Activated CD4-positive, alpha-beta T cell treated with anti-CD3 and anti-CD28 coated beads for 36 hours (primary cell): Measurements from ENCODE around the gene WNT8A. TPM values are rescaled to one million over a fixed set of nuclear protein-coding genes. Genes with fewer than 3 reads are reported as not detected.
"Not testable (repeated sequence)": the region's sequence is repeated elsewhere in the genome, so short reads cannot be mapped to it uniquely, and the experiment has no call there.

Source experiments
- ATAC-seq: fragments of 200-7000 bp; cut with Tn5 transposase; one replicate; pipeline ENCODE4 v1.10.0; 2021; ENCODE audit warnings: mild to moderate bottlenecking, moderate library complexity
- CTCF ChIA-PET: fragments of 350-600 bp; sonication (Branson Sonifier 250); formaldehyde crosslinking; loops from one replicate; lab custom pipeline; 2021; ENCODE audit warnings: antibody characterized with exemption; lab: Charles Lee
- POLR2A ChIA-PET: fragments of 350-600 bp; sonication (Branson Sonifier 250); formaldehyde crosslinking; loops from one replicate; lab custom pipeline; 2021; ENCODE audit warnings: antibody characterized with exemption, inconsistent platforms; lab: Charles Lee
- DNase-seq: peaks from one replicate; pipeline ENCODE4 v3.0.0-alpha.2; 2020
- H3K27ac Mint-ChIP-seq: one replicate; pipeline ENCODE4 v1.8.0; 2021; ENCODE audit warnings: mixed read lengths
- H3K27me3 Mint-ChIP-seq: one replicate; pipeline ENCODE4 v1.8.0; 2021; ENCODE audit warnings: mixed read lengths
- H3K36me3 Mint-ChIP-seq: one replicate; pipeline ENCODE4 v1.8.0; 2021; ENCODE audit warnings: low read depth, mixed read lengths
- H3K4me1 Mint-ChIP-seq: one replicate; pipeline ENCODE4 v1.8.0; 2021; ENCODE audit warnings: mixed read lengths
- H3K4me3 Mint-ChIP-seq: one replicate; pipeline ENCODE4 v1.8.0; 2021; ENCODE audit warnings: mild to moderate bottlenecking, moderate library complexity, mixed read lengths
- H3K9me3 Mint-ChIP-seq: one replicate; pipeline ENCODE4 v1.8.0; 2021; ENCODE audit warnings: low read depth, mixed read lengths
- intact Hi-C, 2 experiments: fragments of 100-400 bp; cut with DNase I in 1 of 2; cut with micrococcal nuclease in 1 of 2; formaldehyde crosslinking; loops; one replicate each; pipeline versions ENCODE4 v1.14.2 to v1.15.1; 2022 to 2024; cut with DNase I, micrococcal nuclease
- total RNA-seq, 2 experiments: library from RNA; stranded (reverse); gene quantifications; one replicate each; pipeline ENCODE4 v1.2.3, GENCODE V29; 2021

WNT8A gene
- total RNA-seq, 2 experiments from 2014 or later: not detected

DNA sequence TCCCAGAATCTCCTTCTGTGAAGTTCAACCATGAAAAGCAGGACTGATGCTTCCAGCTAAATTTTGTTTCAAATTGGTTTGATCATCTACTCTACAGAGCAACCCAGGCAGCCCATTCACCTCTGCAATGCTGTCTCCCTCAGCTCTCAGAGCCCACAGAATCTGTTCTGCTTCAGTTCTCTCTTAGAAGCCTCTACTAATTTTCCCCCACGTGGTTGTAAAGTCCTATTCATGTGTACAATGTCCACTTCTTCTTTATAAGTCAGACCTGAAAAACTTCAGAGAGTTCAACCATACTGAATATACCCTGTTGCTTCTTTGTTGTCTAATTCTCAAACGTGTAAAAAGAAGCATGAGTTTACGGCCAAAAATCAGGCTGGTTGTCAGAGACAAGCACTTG lies 29.6 kb upstream of the WNT8A start:
- DNase-seq (no peak), ATAC-seq (no peak)
- Mint-ChIP-seq H3K4me1 (peaks cover 10% of the 10 kb centered on the region), H3K4me3 (no peak overlapping the region), H3K9me3 (no peaks in the 10 kb centered on the region), H3K36me3 (no peaks in the 10 kb centered on the region), H3K27ac (no peak overlapping the region), H3K27me3 (peaks cover 6% of the 10 kb centered on the region)
- intact Hi-C loops: no loop called here
- POLR2A ChIA-PET: interaction anchor here (0.5 kb wide), 1 partner anchor 225 kb away, joined by 17 read pairs; no protein-coding TSS in a partner anchor
- CTCF ChIA-PET: interaction anchor here (0.6 to 1.1 kb wide), 4 partner anchors 15 to 54 kb away, joined by 3 read pairs; no protein-coding TSS in a partner anchor

DNA sequence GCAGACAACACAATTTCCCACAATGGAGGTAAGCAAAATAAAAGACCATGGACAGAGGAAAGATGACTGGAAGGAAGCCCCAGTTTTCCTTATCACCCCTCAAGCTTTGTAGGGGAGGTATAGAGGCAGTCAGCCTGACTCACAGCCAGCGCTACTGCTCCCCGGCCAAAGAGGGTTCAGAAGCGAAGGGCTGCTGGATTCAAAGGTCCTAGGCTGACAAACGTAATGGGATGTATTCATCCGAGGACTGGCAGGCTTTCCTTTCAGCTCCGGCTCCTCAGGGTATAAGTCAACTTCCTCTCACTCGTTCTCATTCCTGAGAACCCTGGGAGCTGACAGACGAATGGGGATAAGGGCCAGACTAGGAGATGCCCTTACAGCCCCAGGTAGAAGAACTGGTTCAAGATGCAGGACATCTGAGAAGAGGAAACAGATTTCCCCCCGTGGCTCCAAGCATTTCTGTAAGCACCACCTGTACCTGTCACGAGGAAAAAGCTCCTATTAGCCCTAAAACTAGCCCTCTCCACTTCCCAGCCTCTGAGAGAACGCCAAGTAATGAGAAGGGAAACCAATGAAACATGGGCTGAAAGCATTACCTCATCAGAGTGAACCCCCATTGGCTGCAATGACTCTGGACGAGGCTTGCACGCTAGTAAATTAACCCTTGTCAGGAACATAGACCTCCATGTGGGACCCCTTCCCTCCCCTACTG lies 28.8 kb upstream of the WNT8A start:
- intact Hi-C loops: no loop called here
- Mint-ChIP-seq H3K4me1 (peaks cover 10% of the 10 kb centered on the region), H3K4me3 (no peak overlapping the region), H3K9me3 (no peaks in the 10 kb centered on the region), H3K36me3 (no peaks in the 10 kb centered on the region), H3K27ac (no peak overlapping the region), H3K27me3 (peaks cover 6% of the 10 kb centered on the region)
- no peak for DNase-seq
- CTCF ChIA-PET: interaction anchor here (0.5 to 1.0 kb wide), 3 partner anchors 16 to 344 kb away, joined by 3 to 4 read pairs (median 3); no protein-coding TSS in a partner anchor
- POLR2A ChIA-PET: no interaction called here
- no peak for ATAC-seq

DNA sequence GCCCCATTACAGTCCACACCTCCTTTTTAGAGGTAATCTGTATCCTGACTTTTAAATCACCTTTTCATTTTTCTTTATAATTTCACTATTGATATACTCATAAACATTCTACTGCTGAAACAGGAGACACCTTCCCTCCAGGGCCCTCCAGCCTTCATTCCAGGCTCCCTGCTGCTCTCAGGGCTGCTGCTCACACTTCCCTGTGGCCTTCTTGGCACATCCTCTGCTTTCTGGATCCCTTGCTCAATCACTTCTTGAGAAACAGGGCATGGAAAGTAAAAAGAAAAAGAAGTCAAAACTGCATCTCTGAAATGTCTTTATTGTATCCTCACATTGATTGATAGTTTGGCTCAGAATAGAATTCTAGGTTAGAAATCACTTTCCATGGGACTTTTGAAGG lies 19.3 kb upstream of the WNT8A start:
- Mint-ChIP-seq H3K27me3 (no peaks in the 10 kb centered on the region), H3K36me3 (no peaks in the 10 kb centered on the region), H3K4me1 (peaks cover 4% of the 10 kb centered on the region), H3K9me3 (no peaks in the 10 kb centered on the region), H3K4me3 (no peak overlapping the region), H3K27ac (no peak overlapping the region)
- intact Hi-C loops: no loop called here
- no peak for DNase-seq
- ChIA-PET CTCF (interaction anchor here (0.6 to 9.9 kb wide), 11 partner anchors 8 to 435 kb away, joined by 3 to 182 read pairs (median 4); partner anchors contain the start of gene FAM13B), POLR2A (no interaction called here)
- no peak for ATAC-seq

DNA sequence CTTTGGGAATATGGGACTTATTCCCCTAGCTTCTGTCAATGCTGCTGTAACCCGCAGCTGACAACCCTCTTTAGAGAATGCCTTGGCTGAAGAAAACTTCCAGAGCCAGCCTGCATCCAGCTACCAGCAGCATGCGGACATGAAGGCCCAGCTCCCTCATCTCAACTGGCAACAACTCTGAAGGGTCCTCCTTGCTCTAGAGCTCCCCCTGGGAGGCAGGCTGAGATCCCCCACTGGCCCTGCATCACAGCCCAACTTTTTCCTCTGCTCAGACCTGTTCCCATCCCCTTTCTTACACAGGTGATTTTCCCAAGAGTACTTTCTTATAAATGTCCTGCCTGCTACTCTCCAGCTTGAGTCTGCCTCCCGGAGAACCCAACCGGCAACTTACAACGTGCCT lies 18.7 kb upstream of the WNT8A start:
- ChIA-PET CTCF (interaction anchor here (0.6 to 9.9 kb wide), 12 partner anchors 9 to 436 kb away, joined by 3 to 182 read pairs (median 4); partner anchors contain the start of gene FAM13B), POLR2A (interaction anchor here (0.6 kb wide), 1 partner anchor 211 kb away, joined by 3 read pairs; no protein-coding TSS in a partner anchor)
- ATAC-seq (no peak), DNase-seq (peak; percentile 40)
- no peaks in the 10 kb centered on the region for H3K27me3 Mint-ChIP-seq
- H3K36me3 Mint-ChIP-seq: no peaks in the 10 kb centered on the region
- no peak overlapping the region for H3K27ac Mint-ChIP-seq
- H3K9me3 Mint-ChIP-seq: no peaks in the 10 kb centered on the region
- intact Hi-C loops: no loop called here
- H3K4me3 Mint-ChIP-seq: no peak overlapping the region
- H3K4me1 Mint-ChIP-seq: peaks cover 4% of the 10 kb centered on the region

DNA sequence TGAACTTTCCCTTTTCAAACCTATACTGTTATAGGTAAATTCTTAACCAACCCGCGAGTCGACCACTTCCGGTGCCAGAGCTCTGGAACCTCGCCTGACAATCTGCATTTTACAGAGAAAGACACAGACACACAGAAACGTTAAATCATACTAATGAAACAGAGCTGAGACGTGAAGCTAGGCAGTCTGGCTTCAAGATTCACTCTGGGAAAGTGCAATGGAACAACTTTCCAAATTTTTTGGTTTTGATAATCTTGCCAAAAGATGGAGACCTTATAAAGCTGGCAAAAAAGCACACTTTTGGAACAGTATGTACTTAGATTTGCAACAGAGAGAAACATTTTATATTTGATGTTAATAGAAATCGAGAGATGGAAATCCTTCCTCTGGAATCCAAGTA lies 15.9 kb upstream of the WNT8A start:
- CTCF ChIA-PET: interaction anchor here (0.7 to 9.9 kb wide), 14 partner anchors 10 to 438 kb away, joined by 3 to 182 read pairs (median 6); partner anchors contain the start of gene FAM13B
- Mint-ChIP-seq H3K27me3 (peaks cover 2% of the 10 kb centered on the region), H3K36me3 (no peaks in the 10 kb centered on the region), H3K9me3 (no peaks in the 10 kb centered on the region), H3K4me3 (no peak overlapping the region), H3K4me1 (peaks cover 4% of the 10 kb centered on the region), H3K27ac (no peak overlapping the region)
- no peak for DNase-seq
- POLR2A ChIA-PET: no interaction called here
- intact Hi-C loops: loop anchor here (1.0 to 2.0 kb wide), 5 partner anchors 32 to 439 kb away; no protein-coding TSS in a partner anchor
- ATAC-seq: no peak

DNA sequence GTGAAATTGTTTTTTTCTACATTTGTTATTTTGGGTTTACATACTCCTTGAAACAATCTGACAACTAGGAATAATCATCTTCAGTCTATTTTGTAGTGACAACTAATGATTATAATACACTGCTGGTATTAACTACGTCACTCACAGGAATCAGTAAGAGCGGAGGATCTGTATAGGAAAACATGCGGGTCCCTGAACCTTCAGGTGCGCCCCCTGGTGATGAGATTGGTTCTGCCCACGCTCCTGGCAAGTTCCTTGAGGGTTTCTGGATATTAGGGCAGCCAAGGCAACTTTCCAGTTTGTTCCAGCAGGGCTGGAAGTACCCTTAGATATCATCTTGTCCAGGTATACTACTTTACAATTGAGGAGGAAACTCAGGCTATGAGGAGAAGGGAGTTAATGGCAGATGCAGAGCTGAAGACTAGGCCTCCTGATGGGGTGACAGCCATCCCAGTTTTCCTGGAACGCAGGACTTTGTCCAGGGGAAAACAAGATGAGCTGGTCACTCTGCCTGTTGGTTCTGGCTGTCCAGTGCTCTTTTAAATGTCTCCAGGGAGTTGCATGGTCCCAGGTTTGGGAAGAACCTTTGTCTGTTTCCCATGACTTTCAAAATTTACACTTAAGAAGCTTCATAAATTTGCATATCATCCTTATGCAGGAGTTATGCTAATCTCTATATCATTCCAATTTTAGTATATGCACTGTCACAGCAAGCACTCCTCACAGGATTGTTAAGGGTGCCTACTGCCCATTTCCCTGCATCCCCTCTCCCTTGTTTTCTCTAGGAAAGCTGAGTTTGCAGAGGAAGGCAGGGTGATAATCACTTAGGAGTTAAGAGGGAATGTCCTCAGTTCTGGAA lies 14.9 kb upstream of the WNT8A start:
- CTCF ChIA-PET: interaction anchor here (0.6 to 9.9 kb wide), 35 partner anchors 9 to 474 kb away, joined by 3 to 182 read pairs (median 4); partner anchors contain the start of genes ETF1, FAM13B, NME5 and WNT8A
- H3K27ac Mint-ChIP-seq: no peak overlapping the region
- peak; percentile 85 for DNase-seq

DNA sequence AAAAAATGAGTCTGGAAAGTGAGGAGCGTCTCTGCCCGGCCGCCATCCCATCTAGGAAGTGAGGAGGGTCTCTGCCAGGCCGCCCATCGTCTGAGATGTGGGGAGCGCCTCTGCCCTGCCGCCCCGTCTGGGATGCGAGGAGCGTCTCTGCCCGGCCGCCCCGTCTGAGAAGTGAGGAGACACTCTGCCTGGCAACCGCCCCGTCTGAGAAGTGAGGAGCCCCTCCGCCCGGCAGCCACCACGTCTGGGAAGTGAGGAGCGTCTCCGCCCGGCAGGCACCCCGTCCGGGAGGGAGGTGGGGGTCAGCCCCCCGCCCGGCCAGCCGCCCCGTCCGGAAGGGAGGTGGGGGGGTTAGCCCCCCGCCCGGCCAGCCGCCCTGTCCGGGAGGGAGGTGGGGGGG lies 13.8 kb upstream of the WNT8A start:
- ATAC-seq, H3K9me3 Mint-ChIP-seq, H3K4me1 Mint-ChIP-seq, H3K4me3 Mint-ChIP-seq, H3K27ac Mint-ChIP-seq, H3K27me3 Mint-ChIP-seq, DNase-seq, H3K36me3 Mint-ChIP-seq, POLR2A ChIA-PET, intact Hi-C loops: not testable (repeated sequence)
- CTCF ChIA-PET: interaction anchor here (0.8 to 9.9 kb wide), 15 partner anchors 8 to 440 kb away, joined by 3 to 182 read pairs (median 6); partner anchors contain the start of genes FAM13B and NME5

More for the DNA sequence above, 14.9 kb upstream of the WNT8A start:
- H3K9me3 Mint-ChIP-seq: no peaks in the 10 kb centered on the region
- no peak overlapping the region for H3K4me3 Mint-ChIP-seq
- H3K4me1 Mint-ChIP-seq: peaks cover 4% of the 10 kb centered on the region
- H3K36me3 Mint-ChIP-seq: no peaks in the 10 kb centered on the region
- peaks cover 2% of the 10 kb centered on the region for H3K27me3 Mint-ChIP-seq
- peak; percentile 90 for ATAC-seq
- intact Hi-C loops: loop anchor here (1.0 to 2.0 kb wide), 5 partner anchors 33 to 440 kb away; no protein-coding TSS in a partner anchor
- POLR2A ChIA-PET: no interaction called here

DNA sequence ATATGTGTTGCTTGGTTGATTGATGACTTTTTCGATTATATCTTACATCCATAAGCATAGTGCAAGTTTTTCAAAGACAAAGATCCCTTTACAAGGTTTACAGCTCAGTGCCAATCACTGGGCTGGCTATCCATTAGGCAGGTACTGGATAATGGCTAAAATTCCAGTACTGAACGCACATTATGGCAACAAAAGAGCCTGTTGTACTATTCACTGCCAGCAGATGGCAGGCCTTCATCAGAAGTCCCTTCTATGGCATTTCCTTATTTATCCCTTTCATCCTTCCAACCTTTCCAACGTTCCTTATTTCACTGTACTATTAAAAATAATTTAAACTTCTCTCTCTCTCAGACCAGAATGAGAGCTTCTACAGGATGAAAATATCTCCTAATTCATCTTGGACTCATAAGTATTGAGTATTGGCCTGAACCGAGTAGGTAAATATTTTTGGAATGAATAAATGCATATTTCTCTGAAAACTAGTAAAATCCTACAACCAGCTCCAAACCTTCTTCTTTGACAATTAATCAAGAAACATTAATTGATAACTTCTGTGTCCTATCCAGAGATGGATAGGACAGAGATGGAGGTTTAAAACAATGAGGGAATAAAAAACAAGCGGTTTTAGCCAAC lies 6.7 kb upstream of the WNT8A start:
- no peak for ATAC-seq
- intact Hi-C loops: loop anchor here (1.0 kb wide), 1 partner anchor 56 kb away; no protein-coding TSS in a partner anchor
- Mint-ChIP-seq H3K36me3 (no peaks in the 10 kb centered on the region), H3K27ac (no peak overlapping the region), H3K27me3 (no peaks in the 10 kb centered on the region), H3K9me3 (no peaks in the 10 kb centered on the region), H3K4me1 (peaks cover 15% of the 10 kb centered on the region), H3K4me3 (no peak overlapping the region)
- POLR2A ChIA-PET: no interaction called here
- peak; percentile 70 for DNase-seq
- CTCF ChIA-PET: interaction anchor here (0.6 to 6.3 kb wide), 30 partner anchors 9 to 505 kb away, joined by 3 to 127 read pairs (median 4); partner anchors contain the start of genes BRD8, KIF20A, NME5 and PKD2L2

DNA sequence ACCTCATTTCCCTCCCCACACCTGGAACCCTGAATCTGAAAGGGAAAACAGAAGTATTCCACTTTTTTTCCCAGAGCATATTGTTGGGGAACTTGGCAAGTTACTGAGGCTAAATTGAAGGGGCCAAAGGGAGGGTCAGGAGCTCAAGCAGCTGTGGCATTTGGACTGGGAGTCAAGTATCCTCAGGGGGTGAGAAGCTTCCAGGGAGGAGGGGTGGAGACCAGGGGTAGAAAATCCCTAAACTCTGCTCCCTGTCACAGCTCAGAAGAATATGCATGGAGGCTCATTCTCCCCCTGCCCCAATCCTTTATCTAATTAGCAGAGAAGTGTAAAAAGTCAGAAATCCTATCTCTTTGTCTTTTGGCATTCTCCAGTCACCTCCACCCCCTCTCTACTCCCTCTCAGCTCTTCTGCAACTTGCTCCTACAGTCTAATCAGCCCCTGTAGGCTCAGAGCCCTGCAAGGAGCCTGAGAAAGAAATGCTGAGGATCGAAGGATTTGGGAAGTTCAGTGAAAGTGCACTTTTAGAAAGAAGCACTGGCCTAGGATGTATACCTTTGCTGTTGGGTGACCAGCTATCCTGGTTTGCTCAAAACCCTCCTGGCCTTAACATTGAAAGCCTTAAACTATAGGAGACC lies 5.7 kb upstream of the WNT8A start:
- no peaks in the 10 kb centered on the region for H3K9me3 Mint-ChIP-seq
- intact Hi-C loops: loop anchor here in 1 of 2 experiments (2.0 kb wide), 1 partner anchor 425 kb away; no protein-coding TSS in a partner anchor
- H3K4me1 Mint-ChIP-seq: peaks cover 15% of the 10 kb centered on the region
- H3K4me3 Mint-ChIP-seq: no peak overlapping the region
- no peaks in the 10 kb centered on the region for H3K36me3 Mint-ChIP-seq
- no peak overlapping the region for H3K27ac Mint-ChIP-seq
- ChIA-PET CTCF (interaction anchor here (0.6 to 6.3 kb wide), 23 partner anchors 10 to 449 kb away, joined by 3 to 127 read pairs (median 4); no protein-coding TSS in a partner anchor), POLR2A (no interaction called here)
- DNase-seq: no peak
- no peak for ATAC-seq
- no peaks in the 10 kb centered on the region for H3K27me3 Mint-ChIP-seq

DNA sequence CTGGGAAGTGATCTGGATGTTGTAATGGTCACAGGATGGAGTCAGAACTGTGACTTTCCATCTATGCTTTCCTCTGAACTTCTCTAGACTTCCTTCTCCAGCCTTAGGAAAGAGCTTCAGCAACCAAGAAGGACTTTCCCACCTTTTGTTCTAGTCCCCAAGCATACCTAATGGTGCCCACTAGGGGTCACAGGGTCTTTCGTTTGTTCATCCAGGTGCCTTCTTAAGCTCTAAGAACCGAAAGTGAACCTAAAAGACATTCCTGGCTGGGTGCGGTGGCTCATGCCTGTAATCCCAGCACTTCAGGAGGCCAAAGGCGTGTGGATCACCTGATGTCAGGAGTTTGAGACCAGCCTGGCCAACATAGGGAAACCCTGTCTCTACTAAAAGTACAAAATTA lies 1.8 kb upstream of the WNT8A start:
- Mint-ChIP-seq H3K27me3 (peaks cover 2% of the 10 kb centered on the region), H3K36me3 (no peaks in the 10 kb centered on the region), H3K27ac (no peak overlapping the region), H3K9me3 (no peaks in the 10 kb centered on the region), H3K4me3 (no peak overlapping the region), H3K4me1 (peaks cover 15% of the 10 kb centered on the region)
- ATAC-seq (no peak), DNase-seq (no peak)
- CTCF ChIA-PET: interaction anchor here (0.8 to 2.7 kb wide), 12 partner anchors 8 to 92 kb away, joined by 3 to 21 read pairs (median 3); partner anchors contain the start of gene NME5
- POLR2A ChIA-PET: no interaction called here
- intact Hi-C loops: no loop called here
